GM18507 (cell line): ENCODE data around the gene CYLD.

Experiments
- DNase-seq: peaks from one replicate; pipeline ENCODE4 v3.0.0; 2011; ENCODE audit warnings: low read depth; ENCODE audit not compliant: insufficient read length; ENCODE audit errors: extremely low spot score
- FAIRE-seq: peaks from 2 replicates; lab custom pipeline; 2011; peaks lifted over from hg19 to GRCh38; lab: Jason Lieb, UNC

Gene CYLD

DNA sequence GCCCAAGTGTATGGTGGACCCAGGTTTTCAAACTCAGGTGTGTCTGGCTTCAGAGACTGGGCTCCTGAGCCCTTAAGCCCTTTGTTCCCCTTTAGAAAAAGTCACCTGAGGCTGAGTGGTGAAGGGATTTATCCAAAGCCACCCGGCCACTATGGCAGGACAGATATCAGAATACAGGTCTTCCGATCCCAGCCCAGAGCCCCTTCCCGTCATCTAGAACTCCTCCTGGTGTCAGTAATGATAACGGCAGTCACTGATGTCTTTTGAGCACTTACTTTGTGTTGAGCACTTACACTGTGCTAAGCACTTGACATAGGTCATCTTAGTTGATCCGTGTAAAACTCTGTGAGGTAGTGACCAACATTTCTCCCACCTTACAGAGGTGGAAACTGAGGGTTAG lies 31.9 kb upstream of the CYLD start:
- FAIRE-seq (no peak), DNase-seq (no peak)

DNA sequence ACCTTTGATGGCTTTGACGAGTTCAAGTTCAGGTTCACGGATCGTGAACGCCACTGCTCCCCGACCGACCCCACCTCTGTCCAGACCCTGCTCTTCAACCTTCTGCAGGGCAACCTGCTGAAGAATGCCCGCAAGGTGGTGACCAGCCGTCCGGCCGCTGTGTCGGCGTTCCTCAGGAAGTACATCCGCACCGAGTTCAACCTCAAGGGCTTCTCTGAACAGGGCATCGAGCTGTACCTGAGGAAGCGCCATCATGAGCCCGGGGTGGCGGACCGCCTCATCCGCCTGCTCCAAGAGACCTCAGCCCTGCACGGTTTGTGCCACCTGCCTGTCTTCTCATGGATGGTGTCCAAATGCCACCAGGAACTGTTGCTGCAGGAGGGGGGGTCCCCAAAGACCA lies 30.8 kb upstream of the CYLD start:
- FAIRE-seq (no peak), DNase-seq (no peak)

DNA sequence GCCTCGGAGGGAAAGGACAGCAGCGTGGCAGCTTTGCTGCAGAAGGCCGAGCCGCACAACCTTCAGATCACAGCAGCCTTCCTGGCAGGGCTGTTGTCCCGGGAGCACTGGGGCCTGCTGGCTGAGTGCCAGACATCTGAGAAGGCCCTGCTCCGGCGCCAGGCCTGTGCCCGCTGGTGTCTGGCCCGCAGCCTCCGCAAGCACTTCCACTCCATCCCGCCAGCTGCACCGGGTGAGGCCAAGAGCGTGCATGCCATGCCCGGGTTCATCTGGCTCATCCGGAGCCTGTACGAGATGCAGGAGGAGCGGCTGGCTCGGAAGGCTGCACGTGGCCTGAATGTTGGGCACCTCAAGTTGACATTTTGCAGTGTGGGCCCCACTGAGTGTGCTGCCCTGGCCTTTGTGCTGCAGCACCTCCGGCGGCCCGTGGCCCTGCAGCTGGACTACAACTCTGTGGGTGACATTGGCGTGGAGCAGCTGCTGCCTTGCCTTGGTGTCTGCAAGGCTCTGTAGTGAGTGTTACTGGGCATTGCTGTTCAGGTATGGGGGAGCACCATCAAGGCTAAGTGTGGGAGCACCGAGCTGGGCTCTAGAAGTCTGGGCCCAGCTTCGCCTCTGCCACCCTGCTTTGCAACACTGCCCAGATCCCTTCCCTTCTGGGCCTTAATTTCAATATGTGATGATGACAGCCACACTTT lies 29.9 kb upstream of the CYLD start:
- DNase-seq (no peak), FAIRE-seq (no peak)

DNA sequence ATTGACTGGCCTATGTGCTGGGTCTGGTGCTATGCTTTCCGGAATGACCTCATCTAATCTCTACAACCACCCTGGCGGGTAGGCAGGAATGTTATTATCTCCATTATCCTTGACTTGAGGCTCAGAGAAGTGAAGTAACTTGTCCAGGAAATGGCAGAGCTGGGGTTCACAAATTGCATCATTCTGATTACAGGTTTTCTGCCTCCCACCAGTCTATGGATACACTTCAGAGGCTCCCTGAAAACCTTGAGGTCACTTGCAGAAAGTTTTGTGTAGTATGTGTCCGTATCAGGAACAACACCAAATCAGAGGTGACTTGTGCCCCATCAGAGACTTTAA lies 29.4 kb upstream of the CYLD start:
- DNase-seq (no peak), FAIRE-seq (no peak)

DNA sequence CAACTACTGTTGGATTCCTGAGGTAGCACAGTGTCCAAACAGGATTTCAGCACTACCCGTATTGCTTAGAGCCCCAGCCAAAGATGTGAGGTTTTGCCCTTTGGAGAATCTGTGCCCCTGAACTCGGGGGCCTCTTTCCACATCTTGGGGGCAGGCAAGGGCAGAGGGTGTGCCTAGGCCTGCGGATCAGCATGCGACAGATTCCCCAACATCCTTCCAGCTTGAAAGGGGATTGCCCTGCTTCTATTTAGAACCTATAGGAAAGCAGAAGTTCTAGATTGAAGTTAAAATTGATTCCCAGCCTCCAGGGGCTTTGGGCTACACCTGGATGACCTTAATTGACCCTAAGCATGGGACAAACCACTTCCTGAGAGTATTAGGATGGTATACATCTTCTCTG lies 28.9 kb upstream of the CYLD start:
- DNase-seq (no peak), FAIRE-seq (no peak)

DNA sequence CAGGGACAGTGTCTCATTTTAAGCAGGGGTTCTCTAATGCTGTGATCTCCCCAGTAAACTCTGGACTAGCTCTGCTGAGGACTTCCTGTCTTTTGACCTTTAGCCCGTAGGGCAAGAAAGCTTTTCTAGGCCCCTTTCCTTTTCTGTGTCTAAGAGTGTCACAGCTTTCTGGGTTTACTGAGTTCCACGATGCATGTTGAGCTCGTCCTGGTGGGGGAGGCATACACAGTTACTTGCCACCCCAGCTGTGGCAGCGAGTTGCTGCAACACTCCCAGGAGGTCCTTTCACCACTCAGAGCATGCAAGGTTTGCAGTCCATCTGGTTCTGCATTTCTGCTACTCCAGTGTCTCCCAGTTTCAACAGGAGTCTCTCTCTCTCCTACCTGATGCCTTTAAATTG lies 24.8 kb upstream of the CYLD start:
- FAIRE-seq (no peak), DNase-seq (no peak)

DNA sequence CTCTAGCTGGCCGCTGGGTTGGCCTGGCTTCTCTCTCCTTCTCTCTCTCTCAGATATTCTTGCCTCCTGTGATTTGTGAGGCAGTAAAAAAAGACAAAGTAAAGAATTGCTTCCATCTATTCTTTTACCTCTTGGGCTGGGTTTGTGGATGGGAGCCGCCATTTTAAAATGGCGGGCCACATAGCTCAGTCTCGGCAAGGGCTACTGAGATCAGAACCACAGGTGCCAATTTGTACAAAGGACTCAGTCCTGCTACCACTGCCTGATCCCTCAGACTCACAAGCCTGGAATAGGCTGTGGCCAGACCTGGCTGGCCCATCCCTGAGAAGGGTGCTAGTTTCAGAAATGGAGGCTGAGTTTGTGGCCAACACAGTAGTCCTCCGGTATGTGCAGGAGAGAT lies 24.4 kb upstream of the CYLD start:
- no peak for DNase-seq
- no peak for FAIRE-seq

DNA sequence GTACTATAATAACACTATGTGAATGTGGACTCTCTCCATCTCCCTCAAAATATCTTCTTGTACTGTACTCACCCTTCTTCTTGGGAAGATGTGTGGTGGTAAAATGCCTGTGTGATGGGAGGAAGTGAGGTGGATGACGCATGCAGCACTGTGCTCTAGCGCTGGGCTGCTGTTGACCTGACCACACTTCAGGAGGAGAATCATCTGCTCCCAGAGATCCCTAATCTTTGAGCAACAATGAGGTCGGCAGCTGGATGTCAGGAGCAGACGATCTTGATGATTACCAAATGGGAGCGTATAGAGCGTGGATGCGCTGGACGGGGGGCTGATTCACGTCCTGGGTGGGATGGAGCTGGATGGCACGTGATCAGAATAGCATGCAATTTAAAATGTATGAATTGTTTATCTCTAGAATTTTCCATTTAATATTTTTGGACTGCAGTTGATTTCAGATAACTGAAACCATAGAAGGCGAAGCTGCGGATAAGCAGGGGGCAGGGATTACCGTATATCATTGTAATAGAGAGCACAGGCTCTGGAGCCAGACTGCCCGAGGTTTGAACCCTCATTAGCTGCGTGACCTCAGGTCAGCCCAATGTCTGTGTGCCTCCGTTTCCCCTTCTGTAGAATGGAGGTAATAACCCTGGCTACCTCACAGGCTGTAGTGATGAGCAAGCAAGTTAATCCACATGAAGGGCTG lies 23.7 kb upstream of the CYLD start:
- FAIRE-seq (no peak), DNase-seq (no peak)

DNA sequence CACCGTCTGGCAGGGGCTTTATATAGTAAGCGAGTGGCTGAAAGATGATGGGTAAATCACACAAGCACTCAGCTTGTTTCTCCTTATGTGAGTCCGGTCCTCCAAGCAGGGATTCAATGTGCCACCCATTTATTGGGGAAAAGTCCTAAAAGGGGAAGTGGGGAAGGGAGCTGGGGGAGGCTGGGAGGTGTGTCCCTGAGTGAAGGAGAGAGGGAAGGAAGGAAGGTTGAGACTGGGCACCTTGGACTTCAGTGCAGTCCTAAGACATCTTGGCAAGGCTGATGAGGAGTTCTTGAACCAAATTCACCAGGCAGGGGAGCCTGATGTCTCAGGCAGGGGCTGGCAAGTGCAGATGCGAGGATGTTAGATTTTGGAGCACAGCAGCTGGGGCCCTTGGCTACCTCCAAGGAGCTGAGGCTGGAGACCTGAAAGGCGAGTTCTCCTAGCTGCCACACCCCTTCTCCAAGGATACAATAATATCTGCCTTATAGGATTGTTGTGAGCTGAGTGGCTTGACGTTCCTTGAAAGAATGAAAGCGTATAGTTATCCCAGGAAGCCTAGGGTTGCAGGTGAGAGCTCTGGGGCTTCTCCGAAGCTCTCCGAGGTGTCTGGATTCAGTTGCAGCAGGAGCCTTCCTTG lies 23.0 kb upstream of the CYLD start:
- FAIRE-seq: no peak
- DNase-seq: no peak

DNA sequence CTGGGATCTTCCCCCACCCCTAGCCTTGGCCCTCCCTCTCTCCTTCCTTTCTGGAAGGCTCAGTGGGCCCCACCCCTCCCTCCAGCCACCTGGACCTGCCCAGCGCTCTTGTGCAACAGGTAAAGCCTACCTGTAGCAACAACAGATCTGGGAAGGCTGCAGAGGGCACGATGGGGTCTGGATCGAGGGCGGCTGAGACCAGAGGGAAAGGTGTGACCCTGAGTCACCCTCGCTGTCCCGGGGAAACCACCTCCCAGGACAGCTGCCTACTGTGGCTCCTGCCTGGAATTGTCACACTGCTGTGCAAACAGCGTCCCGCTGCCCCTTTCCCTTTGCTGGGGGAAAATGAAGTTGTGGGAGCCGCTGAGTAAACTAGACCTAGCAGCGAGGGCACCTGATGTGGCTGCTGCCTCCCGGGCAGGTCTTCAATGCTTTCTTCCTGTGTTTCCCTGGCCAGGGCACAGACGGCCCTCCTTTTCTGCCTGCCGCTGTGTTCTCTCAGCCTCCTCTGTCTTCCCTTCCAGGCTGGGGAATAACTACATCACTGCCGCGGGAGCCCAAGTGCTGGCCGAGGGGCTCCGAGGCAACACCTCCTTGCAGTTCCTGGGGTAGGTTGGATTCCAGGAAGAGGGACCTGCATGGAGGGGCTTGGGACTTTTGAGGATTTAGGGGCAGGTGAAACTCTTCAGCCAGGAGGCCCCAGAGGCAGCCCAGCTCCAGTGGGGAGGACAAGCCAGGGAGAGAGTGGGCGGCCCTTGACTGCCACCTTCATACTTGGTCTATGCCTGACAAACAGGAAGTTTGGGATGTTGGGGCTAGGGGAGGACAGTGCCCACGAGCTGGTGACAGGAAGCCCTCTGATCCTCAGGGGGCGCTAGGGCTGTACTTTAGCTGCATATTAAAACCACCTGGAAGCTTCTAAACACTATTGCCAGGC lies 22.2 kb upstream of the CYLD start:
- no peak for FAIRE-seq
- no peak for DNase-seq

DNA sequence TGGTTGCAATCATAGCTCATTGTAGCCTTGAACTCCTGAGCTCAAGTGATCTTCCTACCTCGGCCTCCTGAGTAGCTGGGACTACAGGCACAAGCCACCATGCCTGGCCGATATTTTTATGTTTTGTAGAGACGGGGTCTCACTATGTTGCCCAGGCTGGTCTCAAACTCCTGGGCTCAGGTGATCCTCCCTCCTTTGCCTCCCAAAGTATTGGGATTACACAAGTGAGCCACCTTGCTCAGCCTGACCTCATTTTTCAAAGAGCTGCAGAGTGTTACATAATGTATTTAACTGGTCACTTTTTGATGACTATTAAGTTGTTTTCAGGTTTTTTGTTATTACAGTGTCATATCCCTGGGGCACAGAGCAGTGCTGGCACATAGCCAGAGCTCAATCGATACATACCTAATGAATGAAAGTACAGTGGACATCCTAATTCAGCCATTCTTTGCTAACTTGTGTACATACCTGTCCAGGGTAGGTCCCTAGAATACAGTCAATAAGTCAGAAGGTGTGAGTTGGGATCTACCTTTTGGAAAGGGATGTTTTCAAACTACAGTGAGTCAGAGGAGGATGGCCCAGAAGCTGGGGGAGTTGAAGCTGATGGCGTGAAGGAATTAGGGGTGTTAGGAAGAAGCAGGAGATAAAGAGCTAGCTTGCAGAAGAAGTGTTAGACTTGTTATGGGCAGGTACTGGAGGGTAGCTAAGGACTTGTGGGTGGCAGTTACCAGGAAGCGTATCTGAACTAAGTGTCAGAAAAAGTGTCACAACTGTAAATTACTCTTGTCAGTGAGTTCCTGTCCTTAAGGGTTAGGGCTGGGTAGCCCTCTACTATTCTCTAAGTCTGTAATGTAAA lies 20.1 kb upstream of the CYLD start:
- no peak for FAIRE-seq
- no peak for DNase-seq

DNA sequence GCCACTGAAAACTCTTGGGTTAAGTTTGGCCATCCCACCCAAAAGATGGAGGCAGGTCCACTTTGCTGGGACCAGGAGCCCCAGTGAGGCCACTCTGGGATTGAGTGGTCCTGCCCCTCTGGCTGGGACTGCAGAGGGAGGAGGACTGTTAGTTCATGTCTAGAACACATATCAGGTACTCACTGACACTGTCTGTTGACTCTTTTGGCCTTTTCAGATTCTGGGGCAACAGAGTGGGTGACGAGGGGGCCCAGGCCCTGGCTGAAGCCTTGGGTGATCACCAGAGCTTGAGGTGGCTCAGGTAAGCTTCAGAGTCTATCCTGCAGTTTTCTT lies 19.5 kb upstream of the CYLD start:
- no peak for DNase-seq
- FAIRE-seq: no peak

DNA sequence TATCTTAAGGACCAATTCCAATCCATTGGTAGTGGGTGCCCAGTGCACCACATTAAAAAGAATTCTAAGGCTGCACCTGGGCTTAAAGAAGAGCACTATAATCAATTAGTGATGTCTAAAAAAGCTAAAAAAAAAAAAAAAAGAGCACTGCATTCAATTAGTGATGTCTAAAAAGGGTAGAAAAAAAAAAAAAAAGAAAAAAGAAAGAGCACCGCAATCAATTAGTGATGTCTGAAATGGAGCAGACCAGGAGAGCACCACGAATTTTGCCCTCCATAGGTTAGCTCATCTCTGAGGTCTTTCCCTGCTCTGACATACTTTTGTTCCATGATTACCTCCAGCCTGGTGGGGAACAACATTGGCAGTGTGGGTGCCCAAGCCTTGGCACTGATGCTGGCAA lies 18.9 kb upstream of the CYLD start:
- no peak for FAIRE-seq
- no peak for DNase-seq

DNA sequence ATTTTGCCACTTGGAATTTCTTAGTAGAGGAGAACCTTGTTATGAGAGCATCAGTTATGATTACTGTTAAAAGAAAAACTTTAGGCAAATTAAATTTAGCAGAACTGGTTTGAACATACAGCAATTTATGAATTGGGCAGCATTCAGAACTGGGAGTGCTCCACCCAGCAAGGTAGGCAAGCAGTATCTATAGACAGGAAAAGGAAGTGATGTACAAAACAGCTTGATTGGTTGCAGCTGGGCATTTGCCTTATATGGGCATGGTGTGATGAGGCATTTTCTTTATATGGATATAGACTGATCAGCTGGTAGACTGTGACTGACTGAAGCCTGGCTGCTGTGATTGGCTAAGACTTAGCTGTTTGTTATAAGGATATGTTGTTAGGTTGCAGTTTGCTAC lies 17.6 kb upstream of the CYLD start:
- no peak for FAIRE-seq
- no peak for DNase-seq

DNA sequence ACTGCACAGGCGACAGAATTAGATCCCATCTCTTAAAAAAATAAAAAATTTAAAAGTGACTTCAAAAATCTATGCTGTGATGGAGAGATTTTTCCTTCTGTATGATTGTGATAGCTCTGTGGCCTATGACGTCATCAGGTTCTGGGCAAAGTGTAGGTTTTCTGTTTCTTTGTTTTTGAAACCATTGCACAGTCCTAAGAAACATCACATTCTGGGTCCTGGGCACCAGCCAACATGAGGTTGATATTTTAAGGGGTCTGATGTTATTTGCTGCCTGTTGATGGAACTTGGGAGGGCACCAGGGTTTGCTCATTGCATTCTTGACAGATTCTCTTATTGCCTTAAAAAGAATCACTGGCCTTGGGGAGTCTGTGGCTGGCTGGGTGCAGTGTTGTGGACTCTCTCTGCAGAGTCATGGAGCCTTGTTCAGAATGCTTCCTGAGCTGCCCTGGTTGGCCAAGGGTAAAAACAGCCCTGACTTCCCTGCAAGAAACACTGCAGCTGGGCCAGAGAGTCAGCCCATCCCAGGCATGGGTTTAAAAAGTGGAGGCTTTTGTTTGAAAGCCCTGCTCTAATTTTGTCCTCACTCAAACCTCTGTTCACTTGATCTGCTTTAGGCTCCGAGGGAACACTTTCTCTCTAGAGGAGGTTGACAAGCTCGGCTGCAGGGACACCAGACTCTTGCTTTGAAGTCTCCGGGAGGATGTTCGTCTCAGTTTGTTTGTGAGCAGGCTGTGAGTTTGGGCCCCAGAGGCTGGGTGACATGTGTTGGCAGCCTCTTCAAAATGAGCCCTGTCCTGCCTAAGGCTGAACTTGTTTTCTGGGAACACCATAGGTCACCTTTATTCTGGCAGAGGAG lies 10.5 kb upstream of the CYLD start:
- FAIRE-seq (no peak), DNase-seq (no peak)

DNA sequence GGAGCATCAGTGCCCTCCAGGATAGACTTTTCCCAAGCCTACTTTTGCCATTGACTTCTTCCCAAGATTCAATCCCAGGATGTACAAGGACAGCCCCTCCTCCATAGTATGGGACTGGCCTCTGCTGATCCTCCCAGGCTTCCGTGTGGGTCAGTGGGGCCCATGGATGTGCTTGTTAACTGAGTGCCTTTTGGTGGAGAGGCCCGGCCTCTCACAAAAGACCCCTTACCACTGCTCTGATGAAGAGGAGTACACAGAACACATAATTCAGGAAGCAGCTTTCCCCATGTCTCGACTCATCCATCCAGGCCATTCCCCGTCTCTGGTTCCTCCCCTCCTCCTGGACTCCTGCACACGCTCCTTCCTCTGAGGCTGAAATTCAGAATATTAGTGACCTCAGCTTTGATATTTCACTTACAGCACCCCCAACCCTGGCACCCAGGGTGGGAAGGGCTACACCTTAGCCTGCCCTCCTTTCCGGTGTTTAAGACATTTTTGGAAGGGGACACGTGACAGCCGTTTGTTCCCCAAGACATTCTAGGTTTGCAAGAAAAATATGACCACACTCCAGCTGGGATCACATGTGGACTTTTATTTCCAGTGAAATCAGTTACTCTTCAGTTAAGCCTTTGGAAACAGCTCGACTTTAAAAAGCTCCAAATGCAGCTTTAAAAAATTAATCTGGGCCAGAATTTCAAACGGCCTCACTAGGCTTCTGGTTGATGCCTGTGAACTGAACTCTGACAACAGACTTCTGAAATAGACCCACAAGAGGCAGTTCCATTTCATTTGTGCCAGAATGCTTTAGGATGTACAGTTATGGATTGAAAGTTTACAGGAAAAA lies 9.7 kb upstream of the CYLD start:
- FAIRE-seq (no peak), DNase-seq (no peak)

DNA sequence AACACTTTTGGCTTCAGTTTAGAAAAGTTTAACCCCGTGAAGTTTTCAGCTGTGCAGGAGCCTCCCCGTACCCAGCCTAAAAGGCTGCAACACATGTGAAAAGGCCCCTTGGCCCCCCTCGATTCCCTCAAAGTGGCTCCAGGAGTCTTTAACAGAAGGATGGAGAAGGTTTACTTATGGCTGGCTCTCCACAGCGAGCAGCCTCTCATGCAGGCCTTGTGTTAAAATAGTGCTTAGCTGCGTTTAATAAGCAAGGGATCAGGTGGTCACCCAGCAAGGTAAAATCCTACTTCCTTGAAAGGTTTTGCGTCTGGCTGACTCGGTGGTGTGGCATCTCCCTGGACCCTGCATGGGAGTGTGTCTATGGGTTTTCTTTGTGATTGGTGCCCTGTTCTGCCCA lies 8.4 kb upstream of the CYLD start:
- FAIRE-seq (no peak), DNase-seq (no peak)

DNA sequence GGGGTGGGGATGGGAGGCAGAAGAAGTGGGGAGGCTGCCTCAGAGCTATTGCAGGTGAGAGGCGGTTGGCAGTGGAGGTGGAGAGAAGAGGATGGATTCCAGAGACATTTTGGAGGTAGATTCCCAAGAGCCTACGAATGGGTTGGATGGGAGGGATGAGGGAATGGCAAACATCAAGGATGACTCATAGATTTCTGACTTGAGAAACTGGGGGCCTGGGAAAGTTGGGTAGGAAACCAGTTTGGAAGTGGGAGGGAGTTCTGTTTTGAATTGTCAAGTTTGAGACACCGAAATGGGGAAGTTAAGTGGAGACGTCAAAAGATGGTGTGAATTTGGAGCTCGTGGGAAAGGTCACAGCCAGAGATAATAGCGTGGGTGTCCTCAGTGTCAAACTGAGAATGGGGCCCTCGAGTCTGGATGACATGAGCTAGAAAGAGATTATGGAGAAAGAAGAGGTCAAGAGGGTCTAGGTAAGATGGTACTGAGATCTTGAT lies 6.2 kb upstream of the CYLD start:
- DNase-seq (no peak), FAIRE-seq (peak; percentile 87)
